IMR-90 (cell line): ENCODE data around the gene GJD2.

Experiments
- CTCF ChIP-seq: conservative IDR thresholded peaks from 2 replicates; pipeline ENCODE4 v1.5.1; 2012; ENCODE audit warnings: mild to moderate bottlenecking, low read depth, low read length, improper control_type of control experiment
- MAZ ChIP-seq: IDR thresholded peaks from 2 replicates; pipeline ENCODE4 v1.6.1; 2012; ENCODE audit warnings: low read depth, mild to moderate bottlenecking, low read length, improper control_type of control experiment, moderate library complexity, borderline replicate concordance
- POLR2A ChIP-seq: IDR thresholded peaks from 2 replicates; pipeline ENCODE4 v1.6.1; 2012; ENCODE audit warnings: mild to moderate bottlenecking, low read depth, low read length
- RFX5 ChIP-seq: IDR thresholded peaks from 2 replicates; pipeline ENCODE4 v1.8.0; 2012; ENCODE audit warnings: low read depth, mild to moderate bottlenecking, low read length, moderate library complexity
- USF2 ChIP-seq: fragments of 150-350 bp; IDR thresholded peaks from 2 replicates; pipeline ENCODE4 v1.6.1; 2017; ENCODE audit warnings: mild to moderate bottlenecking, antibody characterized with exemption, low read length, low read depth

GRCh38 chr15:34725556-34725955, 29.2 kb downstream of the GJD2 start:
- TF ChIP-seq CTCF (no peak), USF2 (no peak), MAZ (no peak), POLR2A (no peak), RFX5 (no peak)
